ENCODE measurements around the gene RAB7A. TPM values are rescaled to one million over a fixed set of nuclear protein-coding genes. Genes with fewer than 3 reads are reported as not detected.
"Not testable (repeated sequence)": the region's sequence is repeated elsewhere in the genome, so short reads cannot be mapped to it uniquely, and the experiment has no call there.

The RAB7A gene
- total RNA-seq, 6 donors from 2014 or later: 72.3 to 287 (median 139) TPM

GRCh38 chr3:128770387-128770786 lies 44.4 kb downstream of the RAB7A start:
- Histone ChIP-seq H3K27ac (no peak overlapping the region), H3K27me3 (no peaks in the 10 kb centered on the region), H3K9me3 (no peaks in the 10 kb centered on the region), H3K4me3 (no peak overlapping the region), H3K36me3 (peaks cover 0 to 1% (median 0%) of the 10 kb centered on the region in 4 donors), H3K4me1 (peaks cover 43 to 74% (median 51%) of the 10 kb centered on the region in 4 donors)
- TF ChIP-seq POLR2AphosphoS5 (IDR thresholded peaks at IDR 0.05) (no peak), POLR2A (IDR thresholded peaks at IDR 0.05) (no peak), CTCF (IDR thresholded peaks at IDR 0.05) (no peak), EP300 (IDR thresholded peaks at IDR 0.05) (no peak)
- no peak for DNase-seq
- ATAC-seq (ENCODE audit: low FRiP score in 2 of 2): no peak
- 93 to 97% methylated on average over 4 of the region's 4 CpGs for WGBS, 2 donors

DNA sequence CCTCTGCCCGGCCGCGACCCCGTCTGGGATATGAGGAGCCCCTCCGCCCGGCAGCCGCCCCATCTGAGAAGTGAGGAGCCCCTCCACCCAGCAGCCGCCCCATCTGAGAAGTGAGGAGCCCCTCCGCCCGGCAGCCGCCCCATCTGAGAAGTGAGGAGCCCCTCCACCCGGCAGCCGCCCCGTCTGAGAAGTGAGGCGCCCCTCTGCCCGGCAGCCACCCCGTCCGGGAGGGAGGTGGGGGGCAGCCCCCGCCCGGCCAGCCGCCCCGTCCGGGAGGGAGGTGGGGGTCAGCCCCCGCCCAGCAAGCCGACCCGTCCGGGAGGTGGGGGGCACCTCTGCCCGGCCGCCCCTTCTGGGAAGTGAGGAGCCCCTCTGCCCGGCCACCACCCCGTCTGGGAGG lies 47.2 kb downstream of the RAB7A start:
- H3K4me1 ChIP-seq: peaks cover 30 to 67% (median 40%) of the 10 kb centered on the region in 4 donors
- WGBS, 2 donors: 99% methylated on average over 8 to 19 of the region's 31 CpGs
- H3K27ac ChIP-seq; H3K27me3 ChIP-seq; ATAC-seq (ENCODE audit: low FRiP score in 2 of 2); H3K9me3 ChIP-seq; H3K36me3 ChIP-seq; H3K4me3 ChIP-seq: not testable (repeated sequence)
- DNase-seq: peak in 1 of 2 donors; percentile 67

DNA sequence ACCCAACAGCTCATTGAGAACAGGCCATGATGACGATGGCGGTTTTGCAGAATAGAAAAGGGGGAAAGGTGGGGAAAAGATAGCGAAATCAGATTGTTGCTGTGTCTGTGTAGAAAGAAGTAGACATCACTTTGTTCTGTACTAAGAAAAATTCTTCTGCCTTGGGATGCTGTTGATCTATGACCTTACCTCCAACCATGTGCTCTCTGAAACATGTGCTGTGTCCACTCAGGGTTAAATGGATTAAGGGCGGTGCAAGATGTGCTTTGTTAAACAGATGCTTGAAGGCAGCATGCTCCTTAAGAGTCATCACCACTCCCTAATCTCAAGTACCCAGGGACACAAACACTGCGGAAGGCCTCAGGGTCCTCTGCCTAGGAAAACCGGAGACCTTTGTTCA lies 47.6 kb downstream of the RAB7A start:
- H3K36me3 ChIP-seq; H3K27me3 ChIP-seq; H3K27ac ChIP-seq; DNase-seq; H3K4me3 ChIP-seq; H3K9me3 ChIP-seq; ATAC-seq (ENCODE audit: low FRiP score in 2 of 2): not testable (repeated sequence)
- 68 to 71% methylated on average over 5 to 6 of the region's 6 CpGs for WGBS, 2 donors
- peaks cover 30 to 67% (median 39%) of the 10 kb centered on the region in 4 donors for H3K4me1 ChIP-seq

DNA sequence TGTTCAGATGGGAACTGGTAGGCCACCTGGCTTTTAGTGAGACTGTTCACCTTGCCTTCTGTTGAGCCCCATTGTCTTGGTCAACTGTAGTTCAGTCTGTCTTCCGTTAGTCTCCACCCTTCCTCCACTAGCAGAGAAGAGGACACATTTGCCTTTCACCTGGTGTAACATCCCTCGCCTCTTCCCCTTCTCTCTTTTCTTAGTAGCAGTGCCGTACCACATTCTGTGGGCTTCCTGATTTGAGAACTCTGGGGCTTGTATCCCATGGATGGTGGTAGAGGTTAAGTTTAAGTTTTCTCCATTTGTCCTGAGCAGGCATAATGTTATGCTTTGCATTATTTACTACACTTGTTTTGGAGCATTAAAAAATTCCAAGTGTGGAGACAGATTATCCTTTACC lies 49.3 kb downstream of the RAB7A start:
- Histone ChIP-seq H3K4me1 (peaks cover 33 to 69% (median 42%) of the 10 kb centered on the region in 4 donors), H3K27me3 (no peaks in the 10 kb centered on the region), H3K27ac (peak overlapping the region in 1 of 4 donors; percentile 35), H3K9me3 (no peaks in the 10 kb centered on the region), H3K4me3 (no peak overlapping the region), H3K36me3 (no peaks in the 10 kb centered on the region)
- TF ChIP-seq CTCF (IDR thresholded peaks at IDR 0.05): no peak
- TF ChIP-seq EP300 (IDR thresholded peaks at IDR 0.05): no peak
- no peak for TF ChIP-seq POLR2A (IDR thresholded peaks at IDR 0.05)
- TF ChIP-seq POLR2AphosphoS5 (IDR thresholded peaks at IDR 0.05): no peak
- 75 to 85% methylated on average over 3 of the region's 3 CpGs for WGBS, 2 donors
- no peak for ATAC-seq (ENCODE audit: low FRiP score in 2 of 2)
- DNase-seq: no peak

- DNase-seq (no peak), ATAC-seq (ENCODE audit: low FRiP score in 2 of 2) (no peak)
- H3K4me1 ChIP-seq: peaks cover 39 to 71% (median 44%) of the 10 kb centered on the region in 4 donors
- H3K27ac ChIP-seq: no peak overlapping the region
- 74 to 78% methylated on average over 3 of the region's 3 CpGs for WGBS, 2 donors
- no peak overlapping the region for H3K4me3 ChIP-seq
- no peak for TF ChIP-seq POLR2A (IDR thresholded peaks at IDR 0.05)
- TF ChIP-seq EP300 (IDR thresholded peaks at IDR 0.05): no peak
- no peak for TF ChIP-seq POLR2AphosphoS5 (IDR thresholded peaks at IDR 0.05)
- TF ChIP-seq CTCF (IDR thresholded peaks at IDR 0.05): no peak
- H3K36me3 ChIP-seq: no peaks in the 10 kb centered on the region
- H3K27me3 ChIP-seq: no peaks in the 10 kb centered on the region
- no peaks in the 10 kb centered on the region for H3K9me3 ChIP-seq
Observed at GRCh38 chr3:128775906-128776542, 50.0 kb downstream of the RAB7A start.
